ENCODE results near the gene IL5.
"Not testable (repeated sequence)": the region's sequence is repeated elsewhere in the genome, so short reads cannot be mapped to it uniquely, and the experiment has no call there.

The IL5 gene
- 0 to 0.13 reads per million in 2 donors for total RNA-seq

- DNase-seq, result no peak
These were observed at the start of gene IL5 for GRCh38 chr5:132543472-132544201. Gene IL5, minus strand, starts transcription at chr5:132543522. Its CDS starts 44 bp downstream, at chr5:132543478.

- DNase-seq, result no peak
These were observed 49.2 kb upstream of the IL5 start for GRCh38 chr5:132592521-132592920.

- peak in 1 of 5 experiments; percentile 42 for DNase-seq
These were observed 47.8 kb upstream of the IL5 start for GRCh38 chr5:132591145-132591544.

- DNase-seq, result no peak
These were observed 46.1 kb upstream of the IL5 start for GRCh38 chr5:132589467-132589866.

- DNase-seq, result peak in 1 of 5 experiments; percentile 75
These were observed 42.7 kb upstream of the IL5 start for GRCh38 chr5:132586063-132586462.

GRCh38 chr5:132584560-132584959, 41.2 kb upstream of the IL5 start:
- DNase-seq, result not testable (repeated sequence)

GRCh38 chr5:132576123-132576522, 32.8 kb upstream of the IL5 start:
- DNase-seq, result no peak

GRCh38 chr5:132566657-132567056, 23.3 kb upstream of the IL5 start:
- no peak for DNase-seq

- not testable (repeated sequence) for DNase-seq
These were observed 21.2 kb upstream of the IL5 start for GRCh38 chr5:132564555-132564954.

- DNase-seq, result peak in 1 of 5 experiments; percentile 72
These were observed 18.3 kb upstream of the IL5 start for GRCh38 chr5:132561601-132562000.

GRCh38 chr5:132559383-132560060, 16.2 kb upstream of the IL5 start:
- no peak for DNase-seq

- DNase-seq, result peak in 2 of 5 experiments; percentile 7 to 57
These were observed 14.3 kb upstream of the IL5 start for GRCh38 chr5:132557478-132558172.

- DNase-seq, result peak; percentile 79 to 98 (median 87)
These were observed 13.6 kb upstream of the IL5 start, which contains the start of gene RAD50 for GRCh38 chr5:132556763-132557477. Gene RAD50, plus strand, starts transcription at chr5:132556977. Its CDS starts 348 bp downstream, at chr5:132557325.

GRCh38 chr5:132556153-132556762, 12.9 kb upstream of the IL5 start:
- DNase-seq, result no peak

GRCh38 chr5:132549576-132549975, 6.3 kb upstream of the IL5 start:
- peak in 1 of 5 experiments; percentile 54 for DNase-seq

GRCh38 chr5:132548834-132549233, 5.5 kb upstream of the IL5 start:
- DNase-seq, result not testable (repeated sequence)

GRCh38 chr5:132547269-132547668, 3.9 kb upstream of the IL5 start:
- no peak for DNase-seq

- DNase-seq, result peak in 2 of 5 experiments; percentile 50 to 52
These were observed 2.8 kb upstream of the IL5 start for GRCh38 chr5:132546108-132546507.

- no peak for DNase-seq
These were observed 2.6 kb downstream of the IL5 start for GRCh38 chr5:132540764-132541163.

GRCh38 chr5:132540149-132540548, 3.2 kb downstream of the IL5 start:
- no peak for DNase-seq

GRCh38 chr5:132539716-132540115, 3.6 kb downstream of the IL5 start:
- no peak for DNase-seq

- DNase-seq, result no peak
These were observed 12.4 kb downstream of the IL5 start for GRCh38 chr5:132530946-132531345.

Measured in T-helper 2 cell (primary cell).